A549 treated with AZD2906 at 1 μM for 4 hours (cell line): Measurements from ENCODE around the gene PGD. TPM values are rescaled to one million over a fixed set of nuclear protein-coding genes. Genes with fewer than 3 reads are reported as not detected.

ENCODE experiments used
- total RNA-seq: library from RNA; stranded (reverse); fragments of 200-300 nt; extraction: Qiagen RNA extraction; gene quantifications from 5 replicates; pipeline ENCODE4 v1.2.3, GENCODE V29; 2022

The PGD gene
- 1,036 to 1,209 TPM (median 1,087 TPM) in 5 replicates for total RNA-seq

DNA sequence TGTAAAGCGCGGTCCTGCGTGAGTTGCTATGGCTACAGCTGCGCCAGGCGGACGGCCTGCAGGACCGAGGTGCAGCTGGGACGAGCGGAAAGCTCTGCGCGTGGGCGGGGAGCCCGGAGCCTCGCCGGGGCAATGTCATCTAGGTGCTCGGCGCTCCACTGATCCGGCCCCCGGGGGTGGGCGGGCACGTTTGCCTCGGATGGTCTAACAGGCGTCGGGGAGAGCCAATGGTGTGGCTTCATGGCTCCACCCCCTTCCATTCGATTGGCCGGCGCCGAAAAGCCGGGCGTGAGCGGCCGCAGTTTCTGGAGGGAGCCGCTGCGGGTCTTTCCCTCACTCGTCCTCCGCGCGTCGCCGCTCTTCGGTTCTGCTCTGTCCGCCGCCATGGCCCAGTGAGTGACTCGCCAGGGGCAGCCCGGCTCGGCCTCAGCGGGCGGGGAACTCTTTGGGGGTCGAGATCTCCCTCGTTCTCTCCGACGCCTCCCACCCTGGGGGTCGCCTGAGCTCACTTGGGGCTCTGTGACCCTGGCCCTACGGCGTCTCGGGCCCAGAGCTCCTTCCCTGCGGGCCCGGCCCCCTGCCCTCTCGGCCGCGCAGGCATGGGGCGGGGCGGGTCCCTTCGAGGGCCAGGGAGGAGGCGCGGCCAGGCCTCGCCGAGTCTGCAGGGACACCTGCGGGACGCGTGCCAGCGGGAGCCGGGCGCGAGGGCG, at the start of gene PGD:
Gene PGD (plus strand): TSS at position 331 of the 710 bp plus-strand sequence. CDS start 54 bp downstream, at position 385.

DNA sequence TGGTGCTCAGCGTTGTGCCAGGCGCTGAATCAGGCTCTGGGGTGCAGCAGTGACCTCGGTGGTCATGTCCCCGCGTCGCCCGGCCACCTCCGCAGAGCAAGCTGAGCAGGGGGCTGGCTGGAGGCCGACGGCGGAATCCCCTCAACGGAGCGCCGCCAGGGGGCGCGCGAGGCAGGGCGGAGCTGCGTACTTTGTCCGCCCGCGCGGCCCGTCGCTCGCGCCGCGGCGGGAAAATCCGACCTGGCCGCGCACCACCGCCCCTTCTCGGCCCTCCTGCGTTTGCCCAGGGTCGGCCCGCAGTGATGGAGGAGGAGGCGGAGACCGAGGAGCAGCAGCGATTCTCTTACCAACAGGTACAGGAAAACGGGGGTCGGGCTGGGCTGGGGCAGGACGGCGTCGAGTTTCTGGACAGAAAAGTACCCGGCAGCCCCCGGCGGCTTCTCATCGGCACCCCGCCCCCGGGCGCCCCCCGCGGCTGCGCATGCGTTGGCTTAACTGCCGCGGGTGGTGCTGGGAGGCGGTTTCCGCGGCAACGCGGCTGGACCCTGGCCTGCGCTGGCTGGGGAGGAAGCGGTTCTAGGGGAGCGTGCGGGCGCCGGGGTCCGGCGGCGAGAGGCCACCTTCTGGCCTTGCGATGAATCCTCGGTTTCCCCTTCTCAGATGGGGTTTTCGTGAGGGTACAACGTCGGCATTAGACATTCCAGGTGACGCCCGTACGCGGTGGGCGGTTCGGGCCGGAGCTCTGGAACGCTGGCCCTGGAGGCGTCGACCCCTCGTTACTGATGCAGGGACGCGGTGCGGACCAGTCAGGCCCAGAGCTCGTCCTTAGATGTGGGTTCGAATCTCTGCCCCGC, 31.6 kb downstream of the PGD start, which contains the start of gene CENPS:
Gene CENPS (plus strand): TSS at position 218 of the 854 bp plus-strand sequence. CDS start 85 bp downstream, at position 303.

DNA sequence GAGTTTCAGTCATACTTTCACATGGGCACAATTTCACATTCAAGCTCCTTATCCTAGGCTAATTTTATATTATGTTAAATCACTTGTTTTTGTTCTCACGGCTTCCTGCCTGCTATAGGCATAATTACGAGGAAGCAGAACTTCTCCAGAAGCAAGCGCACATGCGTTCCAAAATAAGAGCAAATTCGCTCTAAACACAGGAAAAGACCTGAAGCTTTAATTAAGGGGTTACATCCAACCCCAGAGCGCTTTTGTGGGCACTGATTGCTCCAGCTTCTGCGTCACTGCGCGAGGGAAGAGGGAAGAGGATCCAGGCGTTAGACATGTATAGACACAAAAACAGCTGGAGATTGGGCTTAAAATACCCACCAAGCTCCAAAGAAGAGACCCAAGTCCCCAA, 50.9 kb downstream of the PGD start, which contains the start of gene CORT:
Gene CORT (plus strand): TSS at position 281 of the 400 bp plus-strand sequence. CDS start 193 bp downstream, outside the sequence.

Other genes starting within 250 kb of the PGD start
- gene KIF1B, start 188.5 kb upstream of the PGD start, total RNA-seq, result 10.4 to 14.8 TPM (median 12.6 TPM) in 5 replicates
- gene CENPS, start 31.4 kb downstream of the PGD start, total RNA-seq, result 26.8 to 32.2 TPM (median 28.2 TPM) in 5 replicates
- gene CORT, start 51.0 kb downstream of the PGD start, total RNA-seq, result 0.09 to 0.26 TPM (median 0.18 TPM) in 4 of 5 replicates, not detected in the other
- gene DFFA, start 73.5 kb downstream of the PGD start, total RNA-seq, result 19.6 to 25.1 TPM (median 21.9 TPM) in 5 replicates
- 14.4 to 15.8 TPM (median 15.3 TPM) in 5 replicates for gene PEX14, start 75.9 kb downstream of the PGD start, total RNA-seq